ENCODE results near the gene KDM2A.

- TF ChIP-seq CTCF (IDR thresholded peaks at IDR 0.05) (no peak), EZH2 (IDR thresholded peaks at IDR 0.05; ENCODE audit: borderline replicate concordance, insufficient read depth, low read depth, low read length, poor library complexity, severe bottlenecking) (no peak)
These were observed 182.4 kb downstream of the KDM2A start for GRCh38 chr11:67301313-67301921.

Measured in B cell (primary cell).